ENCODE results near the gene EFCC1. TPM values are rescaled to one million over a fixed set of nuclear protein-coding genes. Genes with fewer than 3 reads are reported as not detected.
A peak's percentile ranks its signal among the peaks of the same experiment; 100 is the strongest.
"Not testable (repeated sequence)": the region's sequence is repeated elsewhere in the genome, so short reads cannot be mapped to it uniquely, and the experiment has no call there.

EFCC1 gene
- total RNA-seq, 2 donors from 2014 or later = 0.31 to 0.93 TPM

- peak; percentile 49 for TF ChIP-seq CTCF (conservative IDR thresholded peaks at IDR 0.05)
- H3K4me3 Mint-ChIP-seq = peak overlapping the region; percentile 32
- H3K27me3 Mint-ChIP-seq (ENCODE audit: insufficient read depth) = peaks cover 12% of the 10 kb centered on the region
- not testable (repeated sequence) for H3K4me3 ChIP-seq (ENCODE audit: low read length); H3K36me3 Mint-ChIP-seq (ENCODE audit: low read depth); H3K9me3 Mint-ChIP-seq; H3K4me1 ChIP-seq (ENCODE audit: control insufficient read depth, insufficient read depth, low read length); H3K9me3 ChIP-seq (ENCODE audit: control insufficient read depth, low read length); H3K4me1 Mint-ChIP-seq; H3K27me3 ChIP-seq (ENCODE audit: control insufficient read depth, insufficient read depth, low read length, poor library complexity, severe bottlenecking); H3K27ac Mint-ChIP-seq; H3K36me3 ChIP-seq (ENCODE audit: control insufficient read depth, insufficient read depth, low read length); H3K9ac ChIP-seq (ENCODE audit: extremely low read depth, low read length, poor library complexity, severe bottlenecking); H3K27ac ChIP-seq (ENCODE audit: low read depth, low read length); DNase-seq
- WGBS, 2 experiments (ENCODE audit: insufficient coverage in 1 of 2, insufficient read length in 1 of 2) = 96 to 100% methylated on average over 6 to 7 of the region's 7 CpGs
Observed at GRCh38 chr3:129067719-129068118, 66.6 kb downstream of the EFCC1 start.

- peaks cover 5% of the 10 kb centered on the region for H3K9me3 Mint-ChIP-seq
Observed at GRCh38 chr3:129068291-129068886, 67.3 kb downstream of the EFCC1 start.

GRCh38 chr3:129069313-129070085 is 68.4 kb downstream of the EFCC1 start:
- not testable (repeated sequence) for H3K36me3 Mint-ChIP-seq (ENCODE audit: low read depth); H3K36me3 ChIP-seq (ENCODE audit: control insufficient read depth, insufficient read depth, low read length); H3K27ac Mint-ChIP-seq; H3K9me3 ChIP-seq (ENCODE audit: control insufficient read depth, low read length); H3K9ac ChIP-seq (ENCODE audit: extremely low read depth, low read length, poor library complexity, severe bottlenecking); DNase-seq; H3K4me3 ChIP-seq (ENCODE audit: low read length); H3K9me3 Mint-ChIP-seq; H3K27ac ChIP-seq (ENCODE audit: low read depth, low read length); H3K4me1 Mint-ChIP-seq; H3K27me3 ChIP-seq (ENCODE audit: control insufficient read depth, insufficient read depth, low read length, poor library complexity, severe bottlenecking); H3K4me3 Mint-ChIP-seq; H3K4me1 ChIP-seq (ENCODE audit: control insufficient read depth, insufficient read depth, low read length)
- WGBS, 2 experiments (ENCODE audit: insufficient coverage in 1 of 2, insufficient read length in 1 of 2) = 92 to 94% methylated on average over 11 to 13 of the region's 13 CpGs
- H3K27me3 Mint-ChIP-seq (ENCODE audit: insufficient read depth) = peaks cover 12% of the 10 kb centered on the region

More at GRCh38 chr3:129068291-129068886, 67.3 kb downstream of the EFCC1 start:
- H3K27ac ChIP-seq (ENCODE audit: low read depth, low read length) = no peak overlapping the region
- no peak for TF ChIP-seq CTCF (conservative IDR thresholded peaks at IDR 0.05)
- DNase-seq = peak; percentile 61
- H3K36me3 ChIP-seq (ENCODE audit: control insufficient read depth, insufficient read depth, low read length) = no peaks in the 10 kb centered on the region
- no peaks in the 10 kb centered on the region for H3K36me3 Mint-ChIP-seq (ENCODE audit: low read depth)
- H3K27me3 Mint-ChIP-seq (ENCODE audit: insufficient read depth) = peaks cover 12% of the 10 kb centered on the region
- H3K4me1 ChIP-seq (ENCODE audit: control insufficient read depth, insufficient read depth, low read length) = no peaks in the 10 kb centered on the region
- H3K27ac Mint-ChIP-seq = no peak overlapping the region
- H3K9me3 ChIP-seq (ENCODE audit: control insufficient read depth, low read length) = no peaks in the 10 kb centered on the region
- WGBS, 2 experiments (ENCODE audit: insufficient coverage in 1 of 2, insufficient read length in 1 of 2) = 88 to 100% methylated on average over 5 to 44 of the region's 44 CpGs
- no peak overlapping the region for H3K4me3 ChIP-seq (ENCODE audit: low read length)
- peak overlapping the region; percentile 32 for H3K4me3 Mint-ChIP-seq
- no peaks in the 10 kb centered on the region for H3K27me3 ChIP-seq (ENCODE audit: control insufficient read depth, insufficient read depth, low read length, poor library complexity, severe bottlenecking)
- H3K4me1 Mint-ChIP-seq = peaks cover 2% of the 10 kb centered on the region
- no peak overlapping the region for H3K9ac ChIP-seq (ENCODE audit: extremely low read depth, low read length, poor library complexity, severe bottlenecking)

Measured in endodermal cell (in vitro differentiated cells).